ENCODE data around the gene RCOR2. TPM values are rescaled to one million over a fixed set of nuclear protein-coding genes. Genes with fewer than 3 reads are reported as not detected.

RCOR2 gene
- total RNA-seq, 1 experiment from 2014 or later = 3.4 TPM

DNA sequence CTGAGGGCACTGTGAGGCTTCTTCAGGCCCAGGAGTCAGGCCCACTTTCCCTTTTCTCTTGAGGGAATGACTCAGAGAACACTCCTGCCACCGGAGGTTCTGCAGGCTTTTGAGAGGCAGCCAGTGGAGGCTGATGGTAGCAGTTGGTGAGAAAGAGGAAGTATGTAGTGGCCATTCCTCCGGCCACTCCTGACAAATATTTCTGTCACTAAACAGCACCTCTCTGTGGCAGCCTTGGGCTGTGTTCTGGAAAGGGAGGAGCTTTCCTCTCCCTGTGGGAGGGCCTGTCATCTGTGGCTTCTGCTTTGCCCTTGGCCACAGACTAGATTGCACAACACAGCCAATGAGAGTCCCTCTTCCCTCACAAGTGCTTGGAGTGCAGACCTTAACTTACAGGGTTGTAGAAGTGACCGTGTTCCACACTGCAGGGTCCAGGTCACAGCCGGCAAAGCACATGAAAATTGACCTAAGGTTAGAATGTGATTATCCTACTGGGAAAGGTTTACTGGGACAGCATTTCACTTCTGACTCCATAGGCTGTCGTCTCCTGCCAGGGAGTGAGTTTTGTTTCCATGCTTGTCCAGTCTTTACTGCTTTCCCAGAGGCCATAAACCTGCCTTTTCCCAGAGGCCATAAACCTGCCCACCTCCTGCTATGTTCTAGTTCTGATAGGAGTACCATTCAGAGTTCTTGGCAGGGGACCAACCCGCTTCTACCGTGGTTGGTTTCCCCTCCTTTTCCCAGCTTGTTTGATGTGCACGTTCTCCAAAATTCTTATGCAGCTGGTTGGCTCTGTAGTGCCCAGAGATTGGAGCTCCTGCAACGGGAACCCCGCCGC lies 44.8 kb downstream of the RCOR2 start:
- Histone ChIP-seq H3K27ac (peak overlapping the region; percentile 39), H2AFZ (no peak overlapping the region), H4K20me1 (ENCODE audit: insufficient read depth) (peaks cover 74% of the 10 kb centered on the region), H3K4me2 (peak overlapping the region; percentile 60), H3K79me2 (ENCODE audit: low read depth) (peaks cover 84% of the 10 kb centered on the region), H3K9me2 (ENCODE audit: insufficient read depth) (no peaks in the 10 kb centered on the region), H3K27me3 (ENCODE audit: insufficient read depth, low read depth) (no peaks in the 10 kb centered on the region), H3K4me3 (peak overlapping the region; percentile 23; the same call in 1 of the 2 replicates), H3K36me3 (ENCODE audit: low read depth) (no peaks in the 10 kb centered on the region; the same call in 1 of the 2 replicates), H3K9me3 (ENCODE audit: insufficient read depth, low read depth) (no peaks in the 10 kb centered on the region), H3F3A (ENCODE audit: insufficient read depth, low read depth) (peaks cover 44% of the 10 kb centered on the region; the same call in 1 of the 2 replicates), H3K4me1 (replicated peaks; ENCODE audit: insufficient read depth) (peaks cover 66% of the 10 kb centered on the region)
- DNase-seq = peak; percentile 93 to 99
- ChIA-PET POLR2A (ENCODE audit: unreplicated experiment) (interaction anchor here (0.6 kb wide), 1 partner anchor 107 kb away, joined by 3 read pairs; no protein-coding TSS in a partner anchor), CTCF (interaction anchor here (0.5 to 1.6 kb wide), 10 partner anchors 16 to 156 kb away, joined by 3 to 12 read pairs (median 4); partner anchors contain the start of gene MARK2)
- TF ChIP-seq, protein P1, sequence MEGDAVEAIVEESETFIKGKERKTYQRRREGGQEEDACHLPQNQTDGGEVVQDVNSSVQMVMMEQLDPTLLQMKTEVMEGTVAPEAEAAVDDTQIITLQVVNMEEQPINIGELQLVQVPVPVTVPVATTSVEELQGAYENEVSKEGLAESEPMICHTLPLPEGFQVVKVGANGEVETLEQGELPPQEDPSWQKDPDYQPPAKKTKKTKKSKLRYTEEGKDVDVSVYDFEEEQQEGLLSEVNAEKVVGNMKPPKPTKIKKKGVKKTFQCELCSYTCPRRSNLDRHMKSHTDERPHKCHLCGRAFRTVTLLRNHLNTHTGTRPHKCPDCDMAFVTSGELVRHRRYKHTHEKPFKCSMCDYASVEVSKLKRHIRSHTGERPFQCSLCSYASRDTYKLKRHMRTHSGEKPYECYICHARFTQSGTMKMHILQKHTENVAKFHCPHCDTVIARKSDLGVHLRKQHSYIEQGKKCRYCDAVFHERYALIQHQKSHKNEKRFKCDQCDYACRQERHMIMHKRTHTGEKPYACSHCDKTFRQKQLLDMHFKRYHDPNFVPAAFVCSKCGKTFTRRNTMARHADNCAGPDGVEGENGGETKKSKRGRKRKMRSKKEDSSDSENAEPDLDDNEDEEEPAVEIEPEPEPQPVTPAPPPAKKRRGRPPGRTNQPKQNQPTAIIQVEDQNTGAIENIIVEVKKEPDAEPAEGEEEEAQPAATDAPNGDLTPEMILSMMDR (conservative IDR thresholded peaks at IDR 0.05) = peak; percentile 62
- no peak for TF ChIP-seq EZH2 (IDR thresholded peaks at IDR 0.05; ENCODE audit: low read depth)
- intact Hi-C loops (cut with micrococcal nuclease; ENCODE audit: unreplicated experiment) = loop anchor here (1.0 to 5.0 kb wide), 7 partner anchors 16 to 104 kb away; partner anchors contain the start of genes NAA40, RCOR2 and ZFTA
- BruUV-seq (replicated peaks) = no TSS peak

DNA sequence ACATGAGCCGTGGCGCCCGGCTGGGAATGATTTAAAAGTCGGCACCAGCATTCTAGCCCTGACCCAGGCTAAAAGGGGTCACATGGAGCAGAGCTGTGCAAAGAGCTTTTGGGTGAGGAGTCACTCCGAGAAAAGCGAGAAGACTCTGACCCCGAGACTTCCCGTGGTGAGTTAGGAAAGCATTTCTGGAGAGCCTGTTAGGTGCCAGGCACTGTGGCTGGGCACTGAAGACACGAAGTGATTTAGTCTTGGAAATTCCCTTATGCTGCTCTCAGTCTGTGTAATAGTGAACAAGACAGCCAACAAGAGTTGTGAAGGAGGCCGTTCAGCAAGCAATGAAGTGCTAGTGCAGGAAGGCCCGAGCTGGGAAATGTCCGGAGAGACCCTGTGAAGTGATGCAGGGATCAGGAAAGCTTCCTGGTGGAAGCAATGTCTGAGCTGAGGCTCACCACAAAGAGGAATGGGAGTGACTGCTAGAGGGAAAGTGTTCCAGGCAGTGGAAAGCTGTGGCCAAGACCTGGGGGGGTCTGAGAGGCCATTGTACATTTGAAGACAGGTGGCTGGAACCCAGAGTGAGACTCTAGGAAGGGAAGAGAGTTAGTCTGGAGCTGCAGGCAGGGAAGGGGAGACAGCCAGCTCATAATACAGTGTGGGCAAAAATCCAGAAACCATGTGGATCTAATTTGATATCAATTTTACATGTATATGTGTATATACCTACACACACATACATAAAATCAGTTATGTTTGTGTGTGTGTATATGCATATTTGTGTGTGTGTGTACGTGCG lies 46.4 kb downstream of the RCOR2 start:
- no peaks in the 10 kb centered on the region for H3K9me3 ChIP-seq (ENCODE audit: insufficient read depth, low read depth)
- 0 out of 2 replicates have a peak overlapping the region, but pooled peaks have one; percentile 16 for H3K27ac ChIP-seq
- H3K79me2 ChIP-seq (ENCODE audit: low read depth) = peaks cover 82% of the 10 kb centered on the region
- TF ChIP-seq EZH2 (IDR thresholded peaks at IDR 0.05; ENCODE audit: low read depth) = no peak
- TF ChIP-seq, protein P1 (conservative IDR thresholded peaks at IDR 0.05) = no peak
- no TSS peak for BruUV-seq (replicated peaks)
- H3K36me3 ChIP-seq (ENCODE audit: low read depth) = no peaks in the 10 kb centered on the region; the same call in 1 of the 2 replicates
- H3K4me2 ChIP-seq = no peak overlapping the region
- H3K27me3 ChIP-seq (ENCODE audit: insufficient read depth, low read depth) = no peaks in the 10 kb centered on the region
- no peaks in the 10 kb centered on the region for H3K9me2 ChIP-seq (ENCODE audit: insufficient read depth)
- no peak overlapping the region for H2AFZ ChIP-seq
- H3K4me3 ChIP-seq = no peak overlapping the region
- CTCF ChIA-PET = interaction anchor here (0.6 kb wide), 1 partner anchor 249 kb away, joined by 3 read pairs; no protein-coding TSS in a partner anchor
- DNase-seq = no peak
- peaks cover 46% of the 10 kb centered on the region for H3F3A ChIP-seq (ENCODE audit: insufficient read depth, low read depth)
- intact Hi-C loops (cut with micrococcal nuclease; ENCODE audit: unreplicated experiment) = loop anchor here (5.0 kb wide), 1 partner anchor 47 kb away; the partner anchor contains the start of gene RCOR2
- H3K4me1 ChIP-seq (replicated peaks; ENCODE audit: insufficient read depth) = peaks cover 83% of the 10 kb centered on the region
- peaks cover 74% of the 10 kb centered on the region for H4K20me1 ChIP-seq (ENCODE audit: insufficient read depth)
- POLR2A ChIA-PET (ENCODE audit: unreplicated experiment) = no interaction called here

DNA sequence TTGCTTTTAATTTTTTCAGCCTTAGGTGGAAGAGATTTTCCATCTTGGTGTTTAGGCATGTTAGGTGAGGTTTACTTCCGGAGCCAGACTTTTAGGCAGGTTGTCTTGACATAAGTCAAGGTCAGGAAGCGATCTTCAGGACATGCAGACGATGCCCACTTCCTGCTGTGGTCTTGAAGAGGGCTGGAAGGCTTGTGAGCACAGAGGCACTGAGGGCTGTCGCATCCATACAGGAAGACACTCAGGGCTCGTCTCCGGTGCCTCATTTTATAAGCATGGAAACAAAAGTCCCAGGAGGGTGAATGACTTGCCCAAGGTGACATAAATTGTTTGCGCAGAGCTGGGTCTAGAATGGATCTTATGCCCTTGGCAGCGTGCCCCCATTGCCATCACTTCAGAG lies 47.3 kb downstream of the RCOR2 start:
- POLR2A ChIA-PET (ENCODE audit: unreplicated experiment) = no interaction called here
- Histone ChIP-seq H3K79me2 (ENCODE audit: low read depth) (peaks cover 82% of the 10 kb centered on the region), H3K36me3 (ENCODE audit: low read depth) (no peaks in the 10 kb centered on the region), H3K27ac (peak overlapping the region; percentile 61), H3K4me2 (peak overlapping the region; percentile 59), H3F3A (ENCODE audit: insufficient read depth, low read depth) (peaks cover 51% of the 10 kb centered on the region), H3K4me3 (peak overlapping the region; percentile 23; the same call in 1 of the 2 replicates), H4K20me1 (ENCODE audit: insufficient read depth) (peaks cover 73% of the 10 kb centered on the region), H2AFZ (no peak overlapping the region), H3K9me2 (ENCODE audit: insufficient read depth) (no peaks in the 10 kb centered on the region), H3K4me1 (replicated peaks; ENCODE audit: insufficient read depth) (peaks cover 88% of the 10 kb centered on the region), H3K27me3 (ENCODE audit: insufficient read depth, low read depth) (no peaks in the 10 kb centered on the region), H3K9me3 (ENCODE audit: insufficient read depth, low read depth) (no peaks in the 10 kb centered on the region)
- no peak for DNase-seq
- TF ChIP-seq EZH2 (IDR thresholded peaks at IDR 0.05; ENCODE audit: low read depth) = no peak
- TF ChIP-seq, protein P1 (conservative IDR thresholded peaks at IDR 0.05) = no peak
- CTCF ChIA-PET = no interaction called here
- intact Hi-C loops (cut with micrococcal nuclease; ENCODE audit: unreplicated experiment) = loop anchor here (5.0 kb wide), 1 partner anchor 48 kb away; the partner anchor contains the start of gene RCOR2
- no TSS peak for BruUV-seq (replicated peaks)
